Esophagus (tissue), 2 donors: ENCODE data around the gene OBSCN. TPM values are rescaled to one million over a fixed set of nuclear protein-coding genes. Genes with fewer than 3 reads are reported as not detected.

Experiments
- H3K27ac ChIP-seq, 2 donors: one replicate each; pipeline ENCODE4 v1.5.1; 2013; ENCODE audit warnings: low read depth in 2 of 2, mild to moderate bottlenecking in 2 of 2, inconsistent platforms in 1 of 2, low read length in 1 of 2, moderate library complexity in 1 of 2
- H3K27me3 ChIP-seq, 2 donors: one replicate each; pipeline ENCODE4 v1.6.1; 2013; ENCODE audit warnings: low read length in 2 of 2, control low read depth in 1 of 2, mild to moderate bottlenecking in 1 of 2; ENCODE audit not compliant: insufficient read depth in 2 of 2, control insufficient read depth in 1 of 2
- H3K36me3 ChIP-seq, 2 donors: one replicate each; pipeline ENCODE4 v1.6.1; 2013; ENCODE audit warnings: low read length in 1 of 2; ENCODE audit not compliant: control insufficient read depth in 2 of 2, insufficient read depth in 2 of 2
- H3K4me1 ChIP-seq, 2 donors: one replicate each; pipeline ENCODE4 v1.6.1; 2013; ENCODE audit warnings: low read length in 1 of 2; ENCODE audit not compliant: control insufficient read depth in 2 of 2, insufficient read depth in 2 of 2
- H3K4me3 ChIP-seq, 2 donors: one replicate each; pipeline ENCODE4 v1.5.1; 2013; ENCODE audit warnings: low read length in 2 of 2, mild to moderate bottlenecking in 2 of 2, low read depth in 1 of 2, moderate library complexity in 1 of 2
- H3K9me3 ChIP-seq, 2 donors: one replicate each; pipeline ENCODE4 v1.6.1; 2013; ENCODE audit warnings: mild to moderate bottlenecking in 2 of 2, low read depth in 1 of 2, low read length in 1 of 2, moderate library complexity in 1 of 2; ENCODE audit not compliant: control insufficient read depth in 2 of 2, insufficient read depth in 1 of 2
- WGBS, 2 donors: extraction: QIAGEN DNeasy Blood & Tissue Kit; methylation state at CpG; one replicate each; pipeline ENCODE4 v1.1.7; 2013; 5-methylcytosine and 5-hydroxymethylcytosine counted together
- polyA plus RNA-seq, 2 donors: library from polyadenylated mRNA; stranded (reverse); fragments of 200-250 nt; gene quantifications; one replicate each; pipeline ENCODE4 v1.2.3, GENCODE V29; 2013
- donor health status: healthy with polysubstance abuse.
- donor health status: Bipolar disorder and iron deficiency.

Gene OBSCN
- polyA plus RNA-seq, 2 donors = 7.7 to 20.6 TPM

DNA sequence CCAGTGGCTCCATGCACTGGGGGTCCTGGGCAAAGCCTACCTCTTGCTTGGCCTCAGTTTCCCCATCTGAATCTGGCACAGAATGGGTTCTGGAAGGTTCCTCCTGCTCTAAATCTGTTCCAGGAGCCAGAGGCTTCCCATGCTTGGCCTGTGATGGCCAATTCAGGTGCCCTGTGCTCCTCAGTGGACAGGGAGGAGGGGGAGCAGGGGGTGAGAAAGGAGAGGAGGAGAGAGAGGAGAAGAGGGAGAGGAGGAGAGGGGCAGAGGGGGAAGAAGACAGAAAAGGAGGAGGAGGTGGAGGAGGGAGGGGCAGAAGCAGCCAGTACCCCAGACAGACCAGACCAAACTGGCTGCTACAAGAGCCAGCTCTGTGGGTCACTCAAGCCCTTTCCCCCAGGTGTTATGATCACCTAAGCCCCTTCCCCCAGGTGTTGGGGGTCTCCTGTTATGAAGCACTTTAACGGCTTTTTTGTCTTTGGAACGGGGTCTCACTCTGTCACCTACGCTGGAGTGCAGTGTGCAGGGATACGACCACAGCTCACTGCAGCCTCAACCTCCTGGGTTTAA is 155.1 kb downstream of the OBSCN start:
- no peak overlapping the region for H3K4me3 ChIP-seq
- no peaks in the 10 kb centered on the region for H3K9me3 ChIP-seq
- H3K27me3 ChIP-seq = no peaks in the 10 kb centered on the region
- H3K36me3 ChIP-seq = no peaks in the 10 kb centered on the region
- H3K4me1 ChIP-seq = no peaks in the 10 kb centered on the region
- H3K27ac ChIP-seq = no peak overlapping the region
- WGBS, 2 donors = 85 to 91% methylated on average over 4 of the region's 4 CpGs

DNA sequence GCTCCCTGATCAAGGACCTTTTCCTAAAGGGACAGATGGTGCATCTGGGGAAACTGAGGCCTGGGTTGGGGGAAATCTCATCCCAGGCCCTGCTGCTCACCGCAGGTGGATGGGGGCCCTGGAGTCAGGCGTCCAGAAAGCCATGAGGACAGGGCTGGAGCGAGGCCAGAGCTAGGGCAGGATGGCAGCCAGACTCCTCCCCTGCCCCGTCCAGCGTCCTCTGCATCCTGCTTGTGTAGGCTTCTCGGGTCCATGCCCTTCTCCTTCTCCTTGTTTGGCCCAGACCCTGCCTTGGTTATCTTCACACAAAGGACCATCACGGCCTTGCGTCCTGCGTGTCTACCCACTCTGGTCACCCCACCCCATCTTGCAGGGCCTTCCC is 155.8 kb downstream of the OBSCN start:
- Histone ChIP-seq H3K27me3 (no peaks in the 10 kb centered on the region), H3K27ac (no peak overlapping the region), H3K36me3 (no peaks in the 10 kb centered on the region), H3K4me1 (no peaks in the 10 kb centered on the region), H3K4me3 (no peak overlapping the region), H3K9me3 (no peaks in the 10 kb centered on the region)
- WGBS, 2 donors = 65 to 86% methylated on average over 9 of the region's 9 CpGs

DNA sequence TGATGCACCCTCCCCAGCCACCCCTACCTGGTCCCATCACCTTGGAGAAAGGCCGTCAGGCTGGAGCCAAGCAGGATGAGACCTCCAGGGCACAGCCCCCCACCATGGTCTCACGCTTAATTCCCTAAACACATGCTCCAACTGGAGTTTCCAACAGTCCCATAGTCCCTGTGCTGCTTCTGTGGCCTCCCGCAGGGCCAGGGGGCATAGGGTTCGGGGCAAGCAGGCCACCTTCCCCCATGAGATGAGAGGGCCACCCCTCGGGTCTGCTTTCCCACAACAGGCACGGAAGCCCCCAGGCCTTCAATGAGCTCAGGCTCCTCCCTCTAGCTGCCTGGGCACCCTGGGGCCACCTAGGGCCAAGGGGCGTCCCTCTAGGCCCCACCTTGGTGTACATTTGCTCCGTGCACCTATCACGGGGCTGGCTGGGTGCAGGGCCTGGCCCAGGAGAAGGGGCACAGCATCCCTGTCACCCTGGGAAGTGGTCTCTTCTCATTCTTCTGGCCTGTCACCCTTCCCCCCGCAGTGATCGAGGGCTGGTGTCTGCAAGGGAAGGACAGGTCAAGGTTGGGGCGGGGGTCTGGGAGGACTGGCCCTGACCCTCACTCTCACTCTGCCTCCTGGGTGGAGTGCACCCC is 156.3 kb downstream of the OBSCN start:
- Histone ChIP-seq H3K4me1 (peaks cover 0 to 2% of the 10 kb centered on the region in 2 donors), H3K36me3 (no peaks in the 10 kb centered on the region), H3K27ac (no peak overlapping the region), H3K9me3 (no peaks in the 10 kb centered on the region), H3K27me3 (no peaks in the 10 kb centered on the region), H3K4me3 (no peak overlapping the region)
- WGBS, 2 donors = 78 to 84% methylated on average over 12 of the region's 12 CpGs

DNA sequence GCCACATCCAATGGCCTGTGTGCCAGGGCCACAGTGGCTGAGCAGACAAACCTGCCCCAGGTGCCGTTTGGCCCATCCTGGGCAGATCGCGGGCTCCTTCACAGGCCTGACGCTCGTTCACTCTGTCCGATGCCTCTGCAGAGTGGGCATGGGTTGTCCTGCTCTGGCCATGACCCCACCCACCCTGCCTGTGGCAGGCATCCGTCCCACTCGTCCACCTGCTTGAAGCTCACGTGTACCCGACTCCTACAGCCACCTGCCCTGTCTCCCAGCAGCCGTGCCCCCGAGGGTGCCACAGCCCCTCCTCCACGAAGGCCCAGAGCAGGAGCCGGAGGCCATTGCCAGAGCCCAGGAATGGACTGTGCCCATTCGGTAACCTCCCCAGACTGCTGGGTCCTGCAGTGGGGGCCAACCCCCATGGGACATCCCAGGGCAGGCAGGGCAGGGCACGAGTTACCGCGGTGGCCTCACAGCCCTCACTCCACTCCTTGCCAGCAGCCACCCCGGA is 156.9 kb downstream of the OBSCN start:
- Histone ChIP-seq H3K9me3 (no peaks in the 10 kb centered on the region), H3K36me3 (no peaks in the 10 kb centered on the region), H3K27me3 (no peaks in the 10 kb centered on the region), H3K4me3 (no peak overlapping the region), H3K4me1 (peaks cover 0 to 2% of the 10 kb centered on the region in 2 donors), H3K27ac (no peak overlapping the region)
- 81 to 83% methylated on average over 17 to 19 of the region's 19 CpGs for WGBS, 2 donors

DNA sequence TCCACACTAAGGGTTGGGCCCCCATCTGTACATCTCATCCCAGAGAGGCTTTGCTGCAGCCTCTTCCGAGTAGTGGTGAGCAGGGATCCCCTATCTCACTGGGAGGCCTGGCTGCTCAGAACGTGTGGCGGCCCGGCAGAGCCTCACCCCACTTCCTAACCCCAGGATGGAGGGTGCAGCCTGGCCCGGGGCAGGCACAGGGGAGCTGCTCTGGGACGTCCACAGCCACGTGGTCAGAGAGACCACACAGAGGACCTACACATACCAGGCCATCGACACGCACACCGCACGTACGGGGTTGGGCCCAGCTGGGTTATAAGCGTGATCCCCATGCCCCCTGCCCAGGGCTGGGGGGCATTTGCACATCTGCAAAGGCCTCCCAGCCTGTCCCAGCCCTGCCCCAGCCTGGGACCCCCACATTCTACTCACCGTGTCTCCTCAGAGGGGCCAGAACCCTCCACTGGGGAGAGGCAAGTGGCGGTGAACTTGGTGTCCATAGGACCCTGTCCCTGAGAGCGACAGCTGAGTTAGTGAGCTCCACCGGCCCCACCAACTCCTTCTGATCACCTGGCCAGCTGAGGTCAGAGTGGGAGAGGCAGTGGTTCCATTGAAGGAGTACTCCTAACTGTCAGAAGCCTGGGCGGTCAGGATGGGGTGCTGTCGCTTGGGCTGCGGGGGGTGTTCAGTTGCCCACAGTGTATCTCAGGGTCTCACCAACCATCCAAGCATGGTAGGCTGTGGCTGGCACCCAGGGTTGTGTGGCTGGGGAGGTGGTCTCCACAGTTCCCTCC is 157.6 kb downstream of the OBSCN start:
- Histone ChIP-seq H3K27ac (no peak overlapping the region), H3K36me3 (no peaks in the 10 kb centered on the region), H3K4me1 (peaks cover 0 to 2% of the 10 kb centered on the region in 2 donors), H3K4me3 (no peak overlapping the region), H3K9me3 (no peaks in the 10 kb centered on the region), H3K27me3 (no peaks in the 10 kb centered on the region)
- WGBS, 2 donors = 81 to 84% methylated on average over 20 of the region's 20 CpGs

DNA sequence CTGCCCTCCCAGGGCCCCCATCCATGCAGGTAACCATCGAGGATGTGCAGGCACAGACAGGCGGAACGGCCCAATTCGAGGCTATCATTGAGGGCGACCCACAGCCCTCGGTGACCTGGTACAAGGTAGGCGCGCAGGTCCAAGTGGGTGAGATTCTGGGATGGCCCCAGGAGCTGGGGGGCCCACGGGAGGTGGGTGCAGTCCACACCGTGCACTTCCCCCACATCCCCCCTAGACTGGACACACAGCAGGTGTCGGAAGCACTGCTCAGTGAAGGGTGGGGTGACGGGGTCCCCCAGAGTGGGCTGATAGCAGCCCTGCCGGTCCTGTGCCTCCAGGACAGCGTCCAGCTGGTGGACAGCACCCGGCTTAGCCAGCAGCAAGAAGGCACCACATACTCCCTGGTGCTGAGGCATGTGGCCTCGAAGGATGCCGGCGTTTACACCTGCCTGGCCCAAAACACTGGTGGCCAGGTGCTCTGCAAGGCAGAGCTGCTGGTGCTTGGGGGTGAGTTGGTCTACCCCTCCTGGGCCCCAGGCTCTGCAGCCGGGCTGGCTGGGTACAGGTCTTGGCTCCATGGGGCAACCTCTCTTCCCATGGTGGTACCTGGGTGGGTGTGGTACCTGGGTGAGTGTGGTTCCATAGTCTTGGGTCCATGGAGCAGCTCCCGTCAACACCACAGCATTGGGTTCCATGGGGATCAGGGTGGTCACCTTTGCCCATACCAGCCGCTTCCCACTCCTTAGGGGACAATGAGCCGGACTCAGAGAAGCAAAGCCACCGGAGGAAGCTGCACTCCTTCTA is 158.4 kb downstream of the OBSCN start:
- H3K4me1 ChIP-seq = peaks cover under 1 to 2% of the 10 kb centered on the region in 2 donors
- no peaks in the 10 kb centered on the region for H3K9me3 ChIP-seq
- H3K27me3 ChIP-seq = no peaks in the 10 kb centered on the region
- 89 to 90% methylated on average over 23 of the region's 23 CpGs for WGBS, 2 donors
- H3K27ac ChIP-seq = no peak overlapping the region
- H3K4me3 ChIP-seq = no peak overlapping the region
- no peaks in the 10 kb centered on the region for H3K36me3 ChIP-seq

DNA sequence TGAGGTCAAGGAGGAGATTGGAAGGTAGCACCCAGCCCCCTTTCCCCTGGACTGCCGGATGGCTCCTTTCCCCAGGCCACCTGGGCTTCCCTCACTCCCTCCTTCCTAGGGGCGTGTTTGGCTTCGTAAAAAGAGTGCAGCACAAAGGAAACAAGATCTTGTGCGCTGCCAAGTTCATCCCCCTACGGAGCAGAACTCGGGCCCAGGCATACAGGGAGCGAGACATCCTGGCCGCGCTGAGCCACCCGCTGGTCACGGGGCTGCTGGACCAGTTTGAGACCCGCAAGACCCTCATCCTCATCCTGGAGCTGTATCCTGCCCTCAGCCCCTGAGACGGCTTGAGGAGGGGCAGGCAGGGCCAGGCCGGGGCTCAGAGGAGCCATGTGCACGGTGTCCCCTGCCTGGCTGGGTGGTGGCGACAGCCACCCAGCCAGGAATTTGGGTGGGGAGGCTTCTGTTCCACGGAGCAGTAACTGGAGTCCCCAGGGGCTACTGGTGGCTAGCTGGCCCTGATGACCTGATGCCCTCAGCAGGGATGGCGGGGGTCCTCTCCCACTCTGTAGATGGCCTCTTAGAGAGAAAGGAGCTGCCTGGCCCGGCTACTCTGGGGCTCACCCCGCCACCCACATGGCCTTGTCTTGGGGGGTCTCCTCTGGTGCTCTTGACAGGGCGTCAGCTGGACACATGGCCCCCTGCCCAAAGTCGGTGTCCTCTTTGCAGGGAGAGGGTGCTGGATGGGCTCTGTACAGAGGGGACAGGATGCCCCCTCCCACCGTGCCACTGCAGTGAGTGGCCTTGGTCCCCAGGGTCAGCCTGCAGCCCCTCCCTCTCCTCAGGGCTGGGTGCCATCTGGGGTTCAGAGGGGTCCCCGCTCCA is 159.3 kb downstream of the OBSCN start:
- H3K9me3 ChIP-seq = no peaks in the 10 kb centered on the region
- no peaks in the 10 kb centered on the region for H3K36me3 ChIP-seq
- peaks cover 2 to 3% of the 10 kb centered on the region in 2 donors for H3K4me1 ChIP-seq
- no peaks in the 10 kb centered on the region for H3K27me3 ChIP-seq
- no peak overlapping the region for H3K4me3 ChIP-seq
- no peak overlapping the region for H3K27ac ChIP-seq
- WGBS, 2 donors = 67 to 70% methylated on average over 24 of the region's 24 CpGs

DNA sequence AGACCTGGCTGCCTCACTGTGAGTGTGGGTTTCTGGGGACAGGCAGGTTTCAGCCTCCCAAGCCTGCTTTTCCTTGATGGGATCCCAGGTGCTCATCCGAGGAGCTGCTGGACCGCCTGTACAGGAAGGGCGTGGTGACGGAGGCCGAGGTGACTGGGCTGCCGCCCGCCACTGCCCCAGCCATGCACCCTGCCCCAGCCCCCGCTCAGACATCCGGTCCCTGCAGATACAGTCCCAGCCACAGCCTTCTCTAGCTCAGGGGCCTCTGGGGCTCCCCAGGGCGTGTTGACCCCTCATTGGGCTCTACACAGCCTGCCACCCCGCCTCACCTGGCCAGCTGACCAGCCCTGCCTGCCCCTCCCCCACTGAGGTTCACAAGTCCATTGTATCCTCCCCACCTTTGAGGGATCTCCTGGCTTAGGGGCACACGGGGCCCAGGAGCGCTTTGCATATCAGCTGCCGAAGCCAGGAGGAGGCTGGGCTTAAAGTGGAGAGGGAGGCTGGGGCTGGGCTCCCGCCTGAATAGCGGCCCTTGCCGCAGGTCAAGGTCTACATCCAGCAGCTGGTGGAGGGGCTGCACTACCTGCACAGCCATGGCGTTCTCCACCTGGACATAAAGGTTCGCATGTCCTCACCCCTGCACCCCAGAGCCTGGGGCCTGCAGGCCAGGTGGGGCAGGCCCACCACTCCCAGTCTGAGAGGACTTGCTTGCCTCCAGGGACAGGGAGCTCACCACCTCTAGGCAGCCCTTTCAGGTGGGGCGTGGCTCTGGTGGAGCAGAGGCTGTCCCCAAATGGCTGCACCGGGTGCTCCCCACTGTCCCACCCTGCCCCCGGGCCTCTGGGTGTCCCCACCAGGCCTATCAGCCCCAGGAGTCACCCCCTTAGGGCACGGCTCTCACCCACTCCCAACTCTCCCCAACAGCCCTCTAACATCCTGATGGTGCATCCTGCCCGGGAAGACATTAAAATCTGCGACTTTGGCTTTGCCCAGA is 160.3 kb downstream of the OBSCN start:
- no peak overlapping the region for H3K4me3 ChIP-seq
- H3K36me3 ChIP-seq = no peaks in the 10 kb centered on the region
- 52 to 53% methylated on average over 23 to 25 of the region's 25 CpGs for WGBS, 2 donors
- no peaks in the 10 kb centered on the region for H3K27me3 ChIP-seq
- peaks cover 2 to 3% of the 10 kb centered on the region in 2 donors for H3K4me1 ChIP-seq
- H3K27ac ChIP-seq = no peak overlapping the region
- H3K9me3 ChIP-seq = no peaks in the 10 kb centered on the region
